DMS53 (cell line): Measurements from ENCODE around the gene PTRH1.

ENCODE experiments used
- DNase-seq: peaks from one replicate; lab custom pipeline; 2025; lab: John Stamatoyannopoulos, UW

The PTRH1 gene

GRCh38 chr9:127720031-127720864 lies 4.8 kb upstream of the PTRH1 start:
- peak; percentile 35 for DNase-seq

- DNase-seq, result no peak
Observed at GRCh38 chr9:127717766-127718165, 2.3 kb upstream of the PTRH1 start.

DNA sequence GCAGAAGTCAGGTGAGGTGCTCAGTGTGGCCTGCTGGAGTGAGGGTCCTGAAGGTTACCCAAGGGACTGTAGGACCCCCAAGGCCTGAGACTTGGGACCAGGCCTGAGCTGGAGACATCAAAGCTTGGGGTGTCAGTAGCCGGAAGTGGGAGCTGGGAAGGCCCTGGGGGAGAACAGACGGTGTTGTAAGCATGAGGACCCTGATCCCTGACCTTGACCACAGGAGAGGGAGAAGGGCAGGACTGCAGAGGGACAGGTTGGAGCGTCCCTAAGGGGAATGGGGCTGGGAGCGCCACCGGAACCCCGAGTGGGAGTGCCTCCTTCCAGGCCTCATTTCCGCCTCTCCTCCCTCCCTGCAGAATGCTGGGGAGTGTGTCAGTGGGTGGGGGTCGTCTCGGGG lies 949 bp upstream of the PTRH1 start:
- DNase-seq, result no peak

- peak; percentile 53 for DNase-seq
Observed at GRCh38 chr9:127714951-127715469, 453 bp downstream of the PTRH1 start.

DNA sequence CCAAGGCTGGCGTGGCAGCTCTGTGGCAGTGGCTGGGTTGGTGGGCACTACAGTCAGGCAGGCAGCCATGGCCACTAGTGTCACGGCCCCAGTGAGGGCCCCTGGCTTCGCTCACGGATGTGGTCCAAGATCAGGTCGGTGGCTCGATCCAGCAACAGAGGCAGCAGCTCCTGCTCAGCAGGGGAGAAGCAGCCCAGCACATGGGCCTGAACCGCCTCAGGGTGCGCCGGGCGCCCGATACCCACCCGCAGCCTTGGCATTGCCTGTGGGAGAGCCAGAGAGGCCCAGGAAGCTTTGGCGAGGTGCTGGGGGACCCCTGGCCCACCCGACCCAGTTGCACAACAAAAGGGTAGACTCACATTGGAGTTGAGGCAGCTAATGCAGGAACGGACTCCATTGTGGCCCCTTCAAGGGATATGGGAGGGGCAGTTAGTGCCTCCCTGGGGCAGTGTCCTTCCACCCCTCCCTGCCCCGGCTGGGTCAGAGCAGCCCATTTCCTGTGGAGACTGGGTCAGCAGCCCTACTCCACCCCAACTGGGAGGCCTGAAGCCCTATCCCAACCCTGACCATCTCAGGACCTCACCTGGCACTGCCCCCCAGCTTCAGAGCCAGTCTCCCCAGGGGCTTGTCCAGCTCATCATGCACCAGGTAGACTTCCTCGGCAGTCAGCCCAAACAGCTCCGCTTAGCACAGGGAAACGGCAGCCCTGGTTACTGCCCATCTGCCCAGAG lies 1.3 kb downstream of the PTRH1 start:
- DNase-seq, result peak; percentile 42

GRCh38 chr9:127712867-127713266 lies 2.6 kb downstream of the PTRH1 start:
- no peak for DNase-seq

GRCh38 chr9:127712371-127712770 lies 3.1 kb downstream of the PTRH1 start:
- no peak for DNase-seq

- DNase-seq, result no peak
Observed at GRCh38 chr9:127711831-127712274, 3.6 kb downstream of the PTRH1 start.

- no peak for DNase-seq
Observed at GRCh38 chr9:127711226-127711701, 4.2 kb downstream of the PTRH1 start.

GRCh38 chr9:127710204-127710783 lies 5.2 kb downstream of the PTRH1 start:
- DNase-seq, result no peak

DNA sequence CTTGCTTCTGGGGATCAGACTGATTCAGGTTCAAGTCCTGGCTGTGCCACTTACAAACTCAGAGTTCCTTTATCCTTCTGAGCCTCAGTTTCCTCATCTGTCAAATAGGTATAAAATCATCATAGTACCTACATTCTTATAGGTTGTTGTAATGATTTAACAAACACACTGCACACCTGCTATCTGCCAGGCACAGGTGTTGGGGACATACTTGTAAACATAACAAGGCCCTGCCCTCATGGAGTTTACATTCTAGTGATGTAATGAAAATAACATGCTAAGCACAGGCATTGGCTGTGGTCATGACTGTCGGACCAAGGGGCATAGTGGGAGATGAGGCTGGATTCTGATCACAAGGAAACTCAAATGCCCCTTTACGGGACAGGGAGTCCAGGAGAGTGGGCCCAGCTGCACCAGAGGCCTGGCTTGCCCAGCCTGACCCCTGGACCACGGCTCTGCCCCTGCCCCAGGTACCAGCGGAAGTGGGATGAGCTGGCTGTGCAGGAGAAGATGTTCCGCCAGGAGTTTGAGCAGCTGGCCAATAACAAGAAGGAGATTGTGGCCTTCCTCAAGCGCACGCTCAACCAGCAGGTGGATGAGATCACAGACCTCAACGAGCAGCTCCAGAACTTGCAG lies 6.4 kb downstream of the PTRH1 start:
- DNase-seq, result no peak

DNA sequence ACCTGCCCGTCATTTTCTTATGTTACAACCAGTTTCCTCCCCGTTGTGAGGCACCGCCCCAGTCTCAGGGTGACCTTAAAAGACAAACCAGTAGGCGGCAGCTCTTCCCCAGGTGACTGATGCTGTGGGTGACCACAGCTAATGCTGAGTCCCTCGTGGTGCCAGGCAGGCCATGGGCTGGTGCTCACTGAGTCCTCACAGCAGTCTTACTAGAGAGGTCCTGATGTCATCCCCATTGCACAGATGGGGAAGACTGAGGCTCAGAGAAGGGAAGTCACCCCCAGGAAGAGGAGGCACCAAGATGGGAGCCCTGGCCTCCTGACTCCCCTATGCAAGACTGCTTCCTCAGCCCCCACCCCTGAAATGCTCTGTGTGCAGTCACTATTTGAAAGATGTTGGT lies 7.7 kb downstream of the PTRH1 start:
- peak; percentile 83 for DNase-seq

DNA sequence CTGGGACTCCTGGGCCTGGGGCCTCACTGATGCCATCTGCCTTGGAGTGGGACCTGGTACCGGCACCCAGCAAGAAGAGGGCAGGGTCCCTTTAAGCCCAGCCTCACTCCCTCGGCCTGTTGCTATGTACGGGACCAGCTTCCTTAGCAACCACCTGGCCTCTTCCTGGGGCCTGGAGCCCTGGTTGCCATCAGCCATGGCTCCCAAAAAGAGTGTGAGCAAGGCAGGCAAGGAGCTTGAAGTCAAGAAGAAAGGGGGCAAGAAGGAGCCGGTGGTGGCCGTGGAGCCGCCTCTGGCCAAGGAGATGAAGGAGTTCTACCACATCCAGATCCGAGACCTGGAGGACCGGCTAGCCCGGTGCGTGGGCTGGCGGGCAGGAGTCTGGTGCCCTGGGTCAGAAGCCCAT lies 8.6 kb downstream of the PTRH1 start, which contains the start of gene CFAP157:
Gene CFAP157 (plus strand): TSS at position 153 of the 406 bp plus-strand sequence. CDS start 44 bp downstream, at position 197.
- DNase-seq, result peak; percentile 76

GRCh38 chr9:127705577-127706379 lies 9.7 kb downstream of the PTRH1 start:
- DNase-seq, result no peak

- DNase-seq, result no peak
Observed at GRCh38 chr9:127703289-127703946, 12.0 kb downstream of the PTRH1 start.

- no peak for DNase-seq
Observed at GRCh38 chr9:127700594-127701255, 14.7 kb downstream of the PTRH1 start.

GRCh38 chr9:127700140-127700539 lies 15.3 kb downstream of the PTRH1 start:
- no peak for DNase-seq

DNA sequence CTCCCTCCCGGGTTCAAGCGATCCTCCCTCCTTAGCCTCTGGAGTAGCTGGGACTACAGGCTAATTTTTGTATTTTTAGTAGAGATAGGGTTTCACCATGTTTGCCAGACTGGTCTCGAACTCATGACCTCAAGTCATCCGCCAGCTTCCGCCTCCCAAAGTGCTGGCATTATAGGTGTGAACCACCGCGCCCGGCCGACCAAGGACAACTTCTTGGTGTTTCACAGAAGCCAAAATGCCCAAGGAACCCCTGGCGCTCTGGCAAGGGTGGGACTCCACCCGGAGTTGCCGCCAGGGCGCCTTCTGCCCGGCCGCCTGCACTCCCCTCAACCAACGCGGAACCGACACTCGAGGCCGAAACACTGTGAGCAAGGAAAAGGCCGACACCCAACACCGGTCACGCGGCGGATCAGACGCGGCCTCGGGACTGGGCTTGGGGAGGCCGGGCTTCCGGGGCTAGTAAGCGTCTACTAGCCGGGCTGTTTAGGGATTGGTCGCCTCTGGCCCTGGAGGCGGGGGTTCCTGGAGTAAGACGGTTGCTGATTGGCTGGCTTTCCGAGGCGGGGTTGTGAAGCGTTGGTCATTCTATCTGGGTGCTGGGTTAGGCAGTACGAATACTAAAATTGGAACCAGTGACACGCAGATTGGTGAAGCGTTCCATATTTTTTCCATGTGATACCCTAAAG lies 16.3 kb downstream of the PTRH1 start:
- DNase-seq, result peak; percentile 99

- DNase-seq, result no peak
Observed at GRCh38 chr9:127698386-127698785, 17.1 kb downstream of the PTRH1 start.
